ENCODE data around the gene CCDC177.

DNA sequence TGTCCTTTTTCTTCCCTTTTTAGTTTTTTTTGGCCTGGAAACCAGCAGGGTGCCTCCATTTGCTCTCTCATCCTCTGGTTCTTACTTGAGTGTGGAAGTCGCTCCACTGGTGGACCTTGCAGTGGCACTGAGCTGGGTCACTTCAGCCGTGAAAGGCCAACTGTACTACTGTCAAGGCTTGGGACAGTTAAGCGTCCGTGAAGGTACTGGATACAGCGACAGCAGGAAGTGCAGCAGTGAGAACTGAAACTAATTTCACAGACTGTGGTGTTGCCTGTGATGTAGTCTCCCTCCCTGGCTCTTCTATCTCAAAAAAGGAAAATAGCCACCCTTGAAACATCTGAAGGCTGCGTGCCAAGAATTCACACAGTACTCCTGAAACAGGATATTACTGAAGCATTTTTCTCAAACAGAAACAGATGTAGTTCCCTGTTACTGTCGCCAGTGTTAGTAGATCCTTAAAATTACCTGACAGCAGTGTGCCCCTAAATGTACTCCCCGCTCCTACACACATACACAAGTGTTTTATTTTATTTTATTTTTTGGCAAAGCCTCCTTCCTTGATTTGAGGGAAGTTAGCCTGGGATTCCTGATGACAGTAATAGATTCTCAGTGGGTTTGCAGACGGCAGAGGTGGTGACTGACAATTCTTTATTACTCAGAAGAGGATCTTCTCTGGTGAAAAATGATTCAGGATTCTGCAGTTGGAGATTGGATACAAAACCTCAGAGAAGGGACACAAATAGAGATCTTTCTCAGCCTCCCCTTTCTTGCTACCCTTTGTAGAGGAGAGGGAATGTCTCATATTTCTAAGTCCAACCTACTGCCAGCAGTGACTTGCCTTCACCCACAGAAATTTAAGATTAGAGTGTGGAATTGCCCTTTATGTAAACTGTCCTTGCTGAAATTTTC lies 41.1 kb upstream of the CCDC177 start:
- TF ChIP-seq, protein P1, sequence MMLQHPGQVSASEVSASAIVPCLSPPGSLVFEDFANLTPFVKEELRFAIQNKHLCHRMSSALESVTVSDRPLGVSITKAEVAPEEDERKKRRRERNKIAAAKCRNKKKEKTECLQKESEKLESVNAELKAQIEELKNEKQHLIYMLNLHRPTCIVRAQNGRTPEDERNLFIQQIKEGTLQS (CRISPR knock-in tag; conservative IDR thresholded peaks at IDR 0.05), result no peak
- TF ChIP-seq CREM (CRISPR knock-in tag; IDR thresholded peaks at IDR 0.05) (no peak), NFYB (CRISPR knock-in tag; conservative IDR thresholded peaks at IDR 0.05; ENCODE audit: low read depth) (no peak)
- TF ChIP-seq, protein P2, sequence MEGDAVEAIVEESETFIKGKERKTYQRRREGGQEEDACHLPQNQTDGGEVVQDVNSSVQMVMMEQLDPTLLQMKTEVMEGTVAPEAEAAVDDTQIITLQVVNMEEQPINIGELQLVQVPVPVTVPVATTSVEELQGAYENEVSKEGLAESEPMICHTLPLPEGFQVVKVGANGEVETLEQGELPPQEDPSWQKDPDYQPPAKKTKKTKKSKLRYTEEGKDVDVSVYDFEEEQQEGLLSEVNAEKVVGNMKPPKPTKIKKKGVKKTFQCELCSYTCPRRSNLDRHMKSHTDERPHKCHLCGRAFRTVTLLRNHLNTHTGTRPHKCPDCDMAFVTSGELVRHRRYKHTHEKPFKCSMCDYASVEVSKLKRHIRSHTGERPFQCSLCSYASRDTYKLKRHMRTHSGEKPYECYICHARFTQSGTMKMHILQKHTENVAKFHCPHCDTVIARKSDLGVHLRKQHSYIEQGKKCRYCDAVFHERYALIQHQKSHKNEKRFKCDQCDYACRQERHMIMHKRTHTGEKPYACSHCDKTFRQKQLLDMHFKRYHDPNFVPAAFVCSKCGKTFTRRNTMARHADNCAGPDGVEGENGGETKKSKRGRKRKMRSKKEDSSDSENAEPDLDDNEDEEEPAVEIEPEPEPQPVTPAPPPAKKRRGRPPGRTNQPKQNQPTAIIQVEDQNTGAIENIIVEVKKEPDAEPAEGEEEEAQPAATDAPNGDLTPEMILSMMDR (IDR thresholded peaks at IDR 0.05), result no peak
- TF ChIP-seq, protein P3, sequence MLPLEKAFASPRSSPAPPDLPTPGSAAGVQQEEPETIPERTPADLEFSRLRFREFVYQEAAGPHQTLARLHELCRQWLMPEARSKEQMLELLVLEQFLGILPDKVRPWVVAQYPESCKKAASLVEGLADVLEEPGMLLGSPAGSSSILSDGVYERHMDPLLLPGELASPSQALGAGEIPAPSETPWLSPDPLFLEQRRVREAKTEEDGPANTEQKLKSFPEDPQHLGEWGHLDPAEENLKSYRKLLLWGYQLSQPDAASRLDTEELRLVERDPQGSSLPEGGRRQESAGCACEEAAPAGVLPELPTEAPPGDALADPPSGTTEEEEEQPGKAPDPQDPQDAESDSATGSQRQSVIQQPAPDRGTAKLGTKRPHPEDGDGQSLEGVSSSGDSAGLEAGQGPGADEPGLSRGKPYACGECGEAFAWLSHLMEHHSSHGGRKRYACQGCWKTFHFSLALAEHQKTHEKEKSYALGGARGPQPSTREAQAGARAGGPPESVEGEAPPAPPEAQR (CRISPR knock-in tag; IDR thresholded peaks at IDR 0.05), result no peak
